HepG2 (cell line): ENCODE measurements around the gene BMX. TPM values are rescaled to one million over a fixed set of nuclear protein-coding genes. Genes with fewer than 3 reads are reported as not detected.
A peak's percentile ranks its signal among the peaks of the same experiment; 100 is the strongest.

Experiments used
- ATAC-seq: fragments of 200-7000 bp; cut with Tn5 transposase; 3 replicates; pipeline ENCODE4 v1.9.1; 2020; ENCODE audit warnings: mild to moderate bottlenecking, moderate library complexity
- BruUV-seq: library from RNA; stranded (reverse); fragments of 400-500 nt; replicated peaks from 2 replicates; lab custom pipeline; 2021; lab: Mats Ljungman, UMichigan
- CTCF ChIA-PET: fragments of 300-600 bp; formaldehyde crosslinking; extraction: SDS; loops from one replicate; lab custom pipeline; 2021; ENCODE audit warnings: low total read pairs, inconsistent platforms, low intra/inter-chr PET ratio; lab: Yijun Ruan, JAX
- POLR2A ChIA-PET: fragments of 350-600 bp; sonication (Branson Sonifier 250); formaldehyde crosslinking; loops from one replicate; lab custom pipeline; 2020; ENCODE audit warnings: antibody characterized with exemption, inconsistent platforms; lab: Yijun Ruan, JAX
- DNase-seq: peaks from one replicate; pipeline ENCODE4 v3.0.0-alpha.2; 2015; ENCODE audit warnings: low spot score
- FAIRE-seq: peaks from 3 replicates; lab custom pipeline; 2011; peaks lifted over from hg19 to GRCh38; lab: Jason Lieb, UNC
- H2AFZ ChIP-seq: one replicate; pipeline ENCODE4 v1.6.1; 2011; ENCODE audit warnings: low read length, inconsistent platforms
- H3K27ac ChIP-seq: fragments of 300-600 bp; 3 replicates; pipeline ENCODE4 v1.8.0; 2011; ENCODE audit warnings: mixed run types, mild to moderate bottlenecking, mixed read lengths, low read length, inconsistent platforms; ENCODE audit not compliant: insufficient read depth; ENCODE audit errors: extremely low read length
- H3K27me3 ChIP-seq, 2 experiments: fragments of 200-600 bp in 1 of 2; 2 replicates in 1 of 2; 3 replicates in 1 of 2; pipeline versions ENCODE4 v1.6.0 to v1.8.0; 2011; ENCODE audit warnings: low read length in 2 of 2, mild to moderate bottlenecking in 2 of 2, moderate library complexity in 2 of 2, inconsistent platforms in 1 of 2; ENCODE audit not compliant: insufficient read depth in 2 of 2, control insufficient read depth in 1 of 2
- H3K36me3 ChIP-seq, 2 experiments: fragments of 200-600 bp in 1 of 2; replicated peaks in 1 of 2; 2 replicates in 1 of 2; 3 replicates in 1 of 2; pipeline versions ENCODE4 v1.5.1 to v1.8.0; 2011; ENCODE audit warnings: low read length in 2 of 2, inconsistent platforms in 1 of 2; ENCODE audit not compliant: insufficient read depth in 2 of 2, control insufficient read depth in 1 of 2
- H3K4me1 ChIP-seq: 2 replicates; pipeline ENCODE4 v1.5.1; 2012; ENCODE audit warnings: low read length, inconsistent platforms; ENCODE audit not compliant: insufficient read depth
- H3K4me2 ChIP-seq: 2 replicates; pipeline ENCODE4 v1.6.0; 2011; ENCODE audit warnings: low read depth, low read length, inconsistent platforms
- H3K4me3 ChIP-seq, 3 experiments: fragments of 200-600 bp in 1 of 3; sonication (generic), shearing (Covaris generic) in 1 of 3; replicated peaks in 1 of 3; 2 replicates each; pipeline ENCODE4 v1.5.1; 2011 to 2016; ENCODE audit warnings: low read length in 3 of 3, inconsistent platforms in 2 of 3, low read depth in 2 of 3, mild to moderate bottlenecking in 2 of 3, control low read depth in 1 of 3, mixed read lengths in 1 of 3; ENCODE audit not compliant: insufficient read depth in 1 of 3
- H3K79me2 ChIP-seq: one replicate; pipeline ENCODE4 v1.6.1; 2011; ENCODE audit warnings: low read length, inconsistent platforms; ENCODE audit not compliant: insufficient read depth
- H3K9ac ChIP-seq: 2 replicates; pipeline ENCODE4 v1.6.0; 2011; ENCODE audit warnings: mild to moderate bottlenecking, low read depth, low read length, inconsistent platforms; ENCODE audit not compliant: insufficient read depth
- H3K9me3 ChIP-seq: 2 replicates; pipeline ENCODE4 v1.5.1; 2012; ENCODE audit warnings: mild to moderate bottlenecking, low read length
- H4K20me1 ChIP-seq: 2 replicates; pipeline ENCODE4 v1.6.0; 2011; ENCODE audit warnings: inconsistent platforms, mild to moderate bottlenecking, low read length, moderate library complexity; ENCODE audit not compliant: insufficient read depth
- EHMT2 ChIP-seq: fragments of 200-600 bp; sonication (generic); IDR thresholded peaks from 2 replicates; pipeline ENCODE4 v1.7.0; 2017; ENCODE audit warnings: antibody characterized with exemption, low read depth, low read length, borderline replicate concordance
- ERF ChIP-seq: IDR thresholded peaks from 2 replicates; pipeline ENCODE4 v1.6.1; 2018; ENCODE audit warnings: missing biosample characterization, missing genetic modification reagents
- NFE2L2 ChIP-seq: fragments of 150-350 bp; IDR thresholded peaks from 2 replicates; pipeline ENCODE4 v1.6.1; 2014; ENCODE audit warnings: low read length
- SMC3 ChIP-seq: IDR thresholded peaks from 2 replicates; pipeline ENCODE4 v1.6.1; 2011; ENCODE audit warnings: low read length, improper control_type of control experiment
- STAG1 ChIP-seq: sonication (generic); formaldehyde crosslinking; IDR thresholded peaks from 2 replicates; pipeline ENCODE4 v1.4.0; 2020; ENCODE audit warnings: missing genetic modification reagents
- ZMYM4 ChIP-seq: sonication (generic); formaldehyde crosslinking; IDR thresholded peaks from 2 replicates; pipeline ENCODE4 v1.8.1; 2023; ENCODE audit warnings: mild to moderate bottlenecking, missing genetic modification reagents
- ZNF350 ChIP-seq: sonication (generic); formaldehyde crosslinking; IDR thresholded peaks from 2 replicates; pipeline ENCODE4 v1.4.0; 2020; ENCODE audit warnings: mild to moderate bottlenecking, low read depth, missing genetic modification reagents, borderline replicate concordance
- ZNF552 ChIP-seq: sonication (generic); formaldehyde crosslinking; IDR thresholded peaks from 2 replicates; pipeline ENCODE4 v1.9.0; 2022; ENCODE audit warnings: missing genetic modification reagents, mild to moderate bottlenecking, borderline replicate concordance
- ZNF746 ChIP-seq: sonication (generic); formaldehyde crosslinking; IDR thresholded peaks from 2 replicates; pipeline ENCODE4 v1.8.0; 2022; ENCODE audit warnings: mild to moderate bottlenecking, missing genetic modification reagents
- WGBS: methylation state at CpG from one replicate; pipeline ENCODE4 v1.1.6; 2017; ENCODE audit warnings: low lambda C conversion rate; 5-methylcytosine and 5-hydroxymethylcytosine counted together
- in situ Hi-C: cut with HindIII; loops from 2 replicates; pipeline ENCODE4 v1.10.0; 2017; ENCODE audit warnings: low pct_unique_long_range_greater_than_20kb; ENCODE audit not compliant: extremely low pct_ligation_motif_present
- intact Hi-C: fragments of 100-400 bp; cut with micrococcal nuclease; formaldehyde crosslinking; loops from one replicate; pipeline ENCODE4 v1.10.0; 2022; ENCODE audit not compliant: unreplicated experiment
- polyA plus RNA-seq, 8 experiments: library from polyadenylated mRNA; depleted of rRNA in 3 of 8; stranded (reverse) in 7 of 8; unstranded in 1 of 8; fragments of >200 nt; fragmentation: Illumina TruSeq in 4 of 8; extraction: Trizol in 4 of 8; gene quantifications; 2 replicates each; pipeline versions ENCODE4 v1.2.1 to v1.2.3, GENCODE V29; 2011 to 2016; ENCODE audit warnings: low read depth in 4 of 8, missing spikeins in 1 of 8, mixed read lengths in 1 of 8; ENCODE audit not compliant: insufficient read depth in 1 of 8
- total RNA-seq, 5 experiments: library from RNA; depleted of rRNA; stranded (reverse); fragments of >200 nt; fragmentation: Illumina TruSeq; extraction: Trizol; gene quantifications; 2 replicates each; pipeline ENCODE4 v1.2.3, GENCODE V29; 2016; ENCODE audit warnings: low read depth in 1 of 5
- TF ChIP-seq, protein P1 (sequence below): sonication (generic); formaldehyde crosslinking; IDR thresholded peaks from 2 replicates; pipeline ENCODE4 v1.5.0; 2020; ENCODE audit warnings: mild to moderate bottlenecking, missing genetic modification reagents, moderate library complexity

The BMX gene
- total and polyA plus RNA-seq, 2 of the 13 experiments (the other 11 are each of a cell fraction or from before 2014, with no cell fraction given): not detected

DNA sequence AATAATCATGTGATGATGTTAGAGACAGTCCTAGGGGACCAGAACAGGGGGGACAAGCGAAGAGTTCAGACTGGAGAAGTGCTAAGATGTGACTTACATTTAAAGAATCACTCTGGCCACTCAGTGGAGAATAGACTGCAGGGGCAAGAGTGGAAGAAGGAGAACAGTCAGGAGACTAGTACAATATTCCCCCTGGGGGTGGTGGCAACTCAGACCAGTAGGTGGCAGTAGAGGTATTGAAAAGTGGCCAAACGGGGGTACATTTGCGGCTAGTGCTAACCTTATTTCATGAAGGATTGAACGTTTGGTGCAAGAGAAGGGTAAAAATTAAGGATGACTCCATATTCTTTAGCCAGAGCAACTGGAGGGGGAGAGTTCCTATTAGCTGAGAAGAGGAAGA is 2.7 kb upstream of the BMX start:
- Histone ChIP-seq H3K79me2 (no peaks in the 10 kb centered on the region), H4K20me1 (no peaks in the 10 kb centered on the region), H3K4me1 (peaks cover 11% of the 10 kb centered on the region; the same call in 1 of the 2 replicates), H3K4me3 (no peak overlapping the region), H3K9ac (no peak overlapping the region), H3K27ac (no peak overlapping the region), H3K9me3 (no peaks in the 10 kb centered on the region), H3K4me2 (no peak overlapping the region), H2AFZ (no peak overlapping the region), H3K36me3 (no peaks in the 10 kb centered on the region), H3K27me3 (no peaks in the 10 kb centered on the region)
- no TSS peak for BruUV-seq
- 3% methylated on average over 4 of the region's 4 CpGs for WGBS
- DNase-seq: peak; percentile 24
- in situ Hi-C loops (no loop called here), intact Hi-C loops (loop anchor here (1.0 to 10.0 kb wide), 2 partner anchors 67 to 147 kb away; no protein-coding TSS in a partner anchor)
- peak; percentile 76 for FAIRE-seq
- POLR2A ChIA-PET: no interaction called here
- CTCF ChIA-PET: interaction anchor here (2.0 kb wide), 1 partner anchor 67 kb away, joined by 6 read pairs; no protein-coding TSS in a partner anchor
- peak; percentile 31 for ATAC-seq
- no peak for TF ChIP-seq ERF (CRISPR knock-in tag)
- TF ChIP-seq ZNF350 (CRISPR knock-in tag): no peak
- no peak for TF ChIP-seq EHMT2
- no peak for TF ChIP-seq ZNF552 (CRISPR knock-in tag)
- no peak for TF ChIP-seq NFE2L2
- no peak for TF ChIP-seq ZNF746 (CRISPR knock-in tag)
- TF ChIP-seq, protein P1, sequence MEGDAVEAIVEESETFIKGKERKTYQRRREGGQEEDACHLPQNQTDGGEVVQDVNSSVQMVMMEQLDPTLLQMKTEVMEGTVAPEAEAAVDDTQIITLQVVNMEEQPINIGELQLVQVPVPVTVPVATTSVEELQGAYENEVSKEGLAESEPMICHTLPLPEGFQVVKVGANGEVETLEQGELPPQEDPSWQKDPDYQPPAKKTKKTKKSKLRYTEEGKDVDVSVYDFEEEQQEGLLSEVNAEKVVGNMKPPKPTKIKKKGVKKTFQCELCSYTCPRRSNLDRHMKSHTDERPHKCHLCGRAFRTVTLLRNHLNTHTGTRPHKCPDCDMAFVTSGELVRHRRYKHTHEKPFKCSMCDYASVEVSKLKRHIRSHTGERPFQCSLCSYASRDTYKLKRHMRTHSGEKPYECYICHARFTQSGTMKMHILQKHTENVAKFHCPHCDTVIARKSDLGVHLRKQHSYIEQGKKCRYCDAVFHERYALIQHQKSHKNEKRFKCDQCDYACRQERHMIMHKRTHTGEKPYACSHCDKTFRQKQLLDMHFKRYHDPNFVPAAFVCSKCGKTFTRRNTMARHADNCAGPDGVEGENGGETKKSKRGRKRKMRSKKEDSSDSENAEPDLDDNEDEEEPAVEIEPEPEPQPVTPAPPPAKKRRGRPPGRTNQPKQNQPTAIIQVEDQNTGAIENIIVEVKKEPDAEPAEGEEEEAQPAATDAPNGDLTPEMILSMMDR (CRISPR knock-in tag): peak; percentile 67
- TF ChIP-seq SMC3: peak; percentile 49; the same call in 1 of the 2 replicates
- no peak for TF ChIP-seq ZMYM4 (CRISPR knock-in tag)
- TF ChIP-seq STAG1 (CRISPR knock-in tag): peak; percentile 47
